Measurements from ENCODE around the gene LCP1. TPM values are rescaled to one million over a fixed set of nuclear protein-coding genes. Genes with fewer than 3 reads are reported as not detected.

Gene LCP1, protein sequence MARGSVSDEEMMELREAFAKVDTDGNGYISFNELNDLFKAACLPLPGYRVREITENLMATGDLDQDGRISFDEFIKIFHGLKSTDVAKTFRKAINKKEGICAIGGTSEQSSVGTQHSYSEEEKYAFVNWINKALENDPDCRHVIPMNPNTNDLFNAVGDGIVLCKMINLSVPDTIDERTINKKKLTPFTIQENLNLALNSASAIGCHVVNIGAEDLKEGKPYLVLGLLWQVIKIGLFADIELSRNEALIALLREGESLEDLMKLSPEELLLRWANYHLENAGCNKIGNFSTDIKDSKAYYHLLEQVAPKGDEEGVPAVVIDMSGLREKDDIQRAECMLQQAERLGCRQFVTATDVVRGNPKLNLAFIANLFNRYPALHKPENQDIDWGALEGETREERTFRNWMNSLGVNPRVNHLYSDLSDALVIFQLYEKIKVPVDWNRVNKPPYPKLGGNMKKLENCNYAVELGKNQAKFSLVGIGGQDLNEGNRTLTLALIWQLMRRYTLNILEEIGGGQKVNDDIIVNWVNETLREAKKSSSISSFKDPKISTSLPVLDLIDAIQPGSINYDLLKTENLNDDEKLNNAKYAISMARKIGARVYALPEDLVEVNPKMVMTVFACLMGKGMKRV
- under 0.01 TPM in 1 of 2 replicates, not detected in the other for total RNA-seq

DNA sequence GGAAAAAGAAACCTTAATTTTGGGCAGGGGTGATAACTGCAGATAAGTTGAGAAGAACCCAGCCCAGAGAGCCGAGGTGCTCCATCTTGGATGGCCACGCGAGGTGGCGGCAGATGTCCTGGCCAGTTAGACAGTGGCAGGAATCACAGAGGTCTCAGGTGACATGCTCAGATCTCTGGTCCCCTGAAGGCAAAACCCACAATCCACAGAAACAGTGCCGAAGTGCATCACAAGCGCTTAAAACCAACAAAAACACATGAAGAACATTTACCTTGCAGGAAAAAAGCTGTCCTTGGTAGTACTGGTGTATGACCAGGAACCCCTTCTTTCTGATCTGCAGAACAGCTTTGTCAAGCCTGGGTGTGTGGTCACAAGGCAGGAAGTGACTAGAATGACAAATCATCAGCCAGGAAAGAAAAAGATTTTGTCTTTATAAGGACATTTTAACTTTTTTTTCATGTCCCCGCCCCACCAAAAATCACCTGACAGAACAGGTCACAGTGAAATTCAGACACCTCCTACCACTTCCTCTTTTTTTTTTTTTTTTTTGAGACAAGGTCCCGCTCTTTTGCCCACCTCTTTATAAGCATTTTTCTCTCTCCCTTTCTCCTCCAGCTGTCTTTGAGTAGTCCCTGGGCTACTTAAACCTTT, at the start of gene LCP1:
Gene LCP1 (minus strand): TSS at position 338 of the 651 bp plus-strand sequence. CDS start 22,515 bp downstream, outside the sequence.

DNA sequence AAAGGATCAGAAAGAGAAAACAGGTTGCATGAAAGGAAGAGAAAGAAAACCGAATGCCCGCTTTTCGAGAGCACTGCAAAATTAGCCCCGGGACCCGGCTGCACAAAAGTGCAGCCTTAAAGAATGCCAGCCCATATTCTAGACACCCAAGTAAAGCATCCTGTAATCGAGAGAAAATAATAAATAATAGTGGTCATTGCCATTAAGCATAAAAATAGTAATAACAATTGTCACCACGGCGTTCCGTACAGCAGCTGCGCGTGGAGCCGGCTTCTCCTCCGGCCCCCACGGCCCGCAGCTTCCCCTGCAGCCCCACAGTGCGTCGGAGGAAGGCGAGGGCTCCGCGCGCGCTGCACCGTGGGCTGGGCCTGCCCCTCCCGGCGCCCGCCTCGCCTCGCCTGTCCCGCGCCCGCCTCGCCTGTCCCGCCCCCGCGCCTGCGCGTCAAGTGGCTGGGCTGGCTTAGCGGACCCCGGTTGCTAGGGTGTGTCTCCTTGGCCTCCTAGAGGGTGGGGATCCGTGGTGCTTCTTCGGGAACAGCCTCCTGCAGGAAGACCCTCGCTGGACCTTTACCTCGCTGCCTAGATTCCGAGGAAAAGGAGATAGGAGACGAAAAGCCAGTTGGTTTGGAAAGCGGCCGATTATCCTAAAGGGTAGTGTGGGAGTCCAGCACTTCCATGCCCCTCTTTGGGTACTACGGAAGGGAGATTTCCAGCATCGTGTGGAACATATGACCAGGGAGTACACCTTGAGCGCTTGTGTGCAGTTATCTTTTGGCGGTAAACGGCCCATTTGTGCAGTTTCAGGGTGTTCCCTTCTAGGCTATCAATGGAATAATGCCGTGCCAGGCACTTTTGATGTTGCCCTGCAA, 29.7 kb upstream of the LCP1 start, which contains the start of gene LRRC63:
Gene LRRC63 (plus strand): TSS at position 446 of the 869 bp plus-strand sequence. CDS start 1,107 bp downstream, outside the sequence.

DNA sequence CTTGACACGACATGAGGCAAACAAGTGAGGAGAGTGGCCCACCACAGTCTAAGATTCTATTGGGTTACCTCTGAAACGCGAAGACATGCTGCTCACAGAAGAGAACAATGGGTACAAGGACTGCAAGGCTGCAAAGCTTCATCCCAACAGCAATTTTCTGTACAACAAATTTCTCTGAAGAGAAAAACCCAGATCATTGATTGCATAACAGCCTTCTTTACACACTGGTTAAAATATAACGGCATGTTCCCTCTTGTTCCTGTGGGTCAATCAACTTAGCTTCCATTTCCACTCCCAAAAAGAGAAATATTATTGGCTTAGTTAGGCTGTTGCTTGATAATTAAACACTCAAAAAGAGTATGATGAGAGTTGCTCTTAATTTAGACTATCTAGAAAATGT, 77.1 kb downstream of the LCP1 start, which contains the start of gene CPB2:
Gene CPB2 (minus strand): TSS at position 166 of the 400 bp plus-strand sequence. CDS start 24 bp downstream, at position 142.

Other genes starting within 250 kb of the LCP1 start
- 8.5 and 13.2 TPM in 2 replicates for gene ZC3H13, start 129.4 kb downstream of the LCP1 start, total RNA-seq
- not detected in 2 replicates for gene CPB2, start 77.1 kb downstream of the LCP1 start, total RNA-seq
- not detected in 2 replicates for gene LRRC63, start 29.8 kb upstream of the LCP1 start, total RNA-seq
- not detected in 2 replicates for gene RUBCNL, start 205.1 kb upstream of the LCP1 start, total RNA-seq

Data from pericardium fibroblast (primary cell).